GM18867 (cell line): ENCODE results near the gene SAXO2.
"Not testable (repeated sequence)": the region's sequence is repeated elsewhere in the genome, so short reads cannot be mapped to it uniquely, and the experiment has no call there.

Experiments
- ATAC-seq: cut with Tn5 transposase; IDR thresholded peaks from one replicate; pipeline ENCODE4 v1.9.1; 2021; ENCODE audit warnings: mild to moderate bottlenecking, moderate library complexity; ENCODE audit not compliant: unreplicated experiment

The SAXO2 gene

GRCh38 chr15:82262422-82263026 is at the start of gene SAXO2, which contains the start of gene EFL1:
Gene SAXO2, plus strand, starts transcription at chr15:82262818. Its CDS starts 62 bp downstream, at chr15:82262880.
Gene EFL1, minus strand, starts transcription at chr15:82262734. Its CDS starts 956 bp downstream, at chr15:82261778.
- peak; percentile 97 for ATAC-seq

- not testable (repeated sequence) for ATAC-seq
These were observed 46.5 kb upstream of the SAXO2 start for GRCh38 chr15:82216092-82216491.

- not testable (repeated sequence) for ATAC-seq
These were observed 41.1 kb upstream of the SAXO2 start for GRCh38 chr15:82221535-82221934.

GRCh38 chr15:82228750-82229149 is 33.9 kb upstream of the SAXO2 start:
- ATAC-seq: no peak

GRCh38 chr15:82231233-82231632 is 31.4 kb upstream of the SAXO2 start:
- no peak for ATAC-seq

GRCh38 chr15:82231842-82232241 is 30.8 kb upstream of the SAXO2 start:
- no peak for ATAC-seq

GRCh38 chr15:82237944-82238534 is 24.6 kb upstream of the SAXO2 start:
- not testable (repeated sequence) for ATAC-seq

GRCh38 chr15:82239685-82240391 is 22.8 kb upstream of the SAXO2 start:
- no peak for ATAC-seq

- ATAC-seq: not testable (repeated sequence)
These were observed 20.6 kb upstream of the SAXO2 start for GRCh38 chr15:82241836-82242499.

GRCh38 chr15:82243644-82244043 is 19.0 kb upstream of the SAXO2 start:
- not testable (repeated sequence) for ATAC-seq

GRCh38 chr15:82245956-82246355 is 16.7 kb upstream of the SAXO2 start:
- ATAC-seq: not testable (repeated sequence)

GRCh38 chr15:82248261-82248660 is 14.4 kb upstream of the SAXO2 start:
- not testable (repeated sequence) for ATAC-seq

- ATAC-seq: peak; percentile 25
These were observed 824 bp upstream of the SAXO2 start for GRCh38 chr15:82261566-82262421.

- ATAC-seq: no peak
These were observed 732 bp downstream of the SAXO2 start for GRCh38 chr15:82263350-82263749.

- not testable (repeated sequence) for ATAC-seq
These were observed 4.5 kb downstream of the SAXO2 start for GRCh38 chr15:82267137-82267536.

GRCh38 chr15:82268454-82268853 is 5.8 kb downstream of the SAXO2 start:
- not testable (repeated sequence) for ATAC-seq

GRCh38 chr15:82272154-82272553 is 9.5 kb downstream of the SAXO2 start:
- no peak for ATAC-seq

- no peak for ATAC-seq
These were observed 12.8 kb downstream of the SAXO2 start for GRCh38 chr15:82275410-82275809.

- ATAC-seq: not testable (repeated sequence)
These were observed 18.7 kb downstream of the SAXO2 start for GRCh38 chr15:82281276-82281675.

- ATAC-seq: not testable (repeated sequence)
These were observed 19.8 kb downstream of the SAXO2 start for GRCh38 chr15:82282386-82282785.
